MM.1S (cell line): ENCODE results near the gene RBFOX2.

Source experiments
- DNase-seq: peaks from one replicate; pipeline ENCODE4 v3.0.0-alpha.2; 2015
- H2AFZ ChIP-seq: fragments of 300-600 bp; sonication (generic); 2 replicates; pipeline ENCODE4 v1.6.0; 2016; ENCODE audit warnings: antibody characterized with exemption, low read length
- H3F3A ChIP-seq: fragments of 300-600 bp; sonication (generic); 2 replicates; pipeline ENCODE4 v1.6.1; 2016; ENCODE audit warnings: mild to moderate bottlenecking, antibody characterized with exemption, low read length, moderate library complexity, mixed read lengths; ENCODE audit not compliant: insufficient read depth
- H3K27ac ChIP-seq: fragments of 300-600 bp; sonication (generic); 2 replicates; pipeline ENCODE4 v1.5.1; 2016; ENCODE audit warnings: mild to moderate bottlenecking, low read length
- H3K27me3 ChIP-seq: fragments of 300-600 bp; sonication (generic); replicated peaks from 2 replicates; pipeline ENCODE4 v1.6.0; 2016; ENCODE audit warnings: low read length; ENCODE audit not compliant: insufficient read depth
- H3K36me3 ChIP-seq: fragments of 300-600 bp; sonication (generic); replicated peaks from 2 replicates; pipeline ENCODE4 v1.6.1; 2016; ENCODE audit warnings: mild to moderate bottlenecking, low read length, mixed read lengths; ENCODE audit not compliant: insufficient read depth
- H3K4me1 ChIP-seq: fragments of 300-600 bp; sonication (generic); 2 replicates; pipeline ENCODE4 v1.6.1; 2016; ENCODE audit warnings: low read length, mixed read lengths
- H3K4me2 ChIP-seq: fragments of 300-600 bp; sonication (generic); 2 replicates; pipeline ENCODE4 v1.6.0; 2016; ENCODE audit warnings: low read depth, low read length
- H3K4me3 ChIP-seq: fragments of 300-600 bp; sonication (generic); 2 replicates; pipeline ENCODE4 v1.5.1; 2016; ENCODE audit warnings: low read length, mixed read lengths
- H3K79me2 ChIP-seq: fragments of 300-600 bp; sonication (generic); 2 replicates; pipeline ENCODE4 v1.6.1; 2016; ENCODE audit warnings: mixed run types, low read length, mixed read lengths
- H3K9ac ChIP-seq: fragments of 300-600 bp; sonication (generic); 2 replicates; pipeline ENCODE4 v1.6.1; 2016; ENCODE audit warnings: low read length, mixed read lengths
- H3K9me2 ChIP-seq: fragments of 300-600 bp; sonication (generic); replicated peaks from 2 replicates; pipeline ENCODE4 v1.6.1; 2016; ENCODE audit warnings: mild to moderate bottlenecking, low read length, mixed read lengths; ENCODE audit not compliant: insufficient read depth
- H3K9me3 ChIP-seq: fragments of 300-600 bp; sonication (generic); replicated peaks from 2 replicates; pipeline ENCODE4 v1.6.1; 2016; ENCODE audit warnings: mild to moderate bottlenecking, low read length, mixed read lengths; ENCODE audit not compliant: insufficient read depth
- H4K20me1 ChIP-seq: fragments of 300-600 bp; sonication (generic); 2 replicates; pipeline ENCODE4 v1.6.1; 2016; ENCODE audit warnings: mild to moderate bottlenecking, low read length, moderate library complexity, mixed read lengths; ENCODE audit not compliant: insufficient read depth
- CTCF ChIP-seq: fragments of 300-600 bp; sonication (generic); IDR thresholded peaks from 2 replicates; pipeline ENCODE4 v1.5.1; 2016; ENCODE audit warnings: antibody characterized with exemption, low read length, mixed read lengths
- EZH2 ChIP-seq: fragments of 300-600 bp; sonication (generic); optimal IDR thresholded peaks from 2 replicates; pipeline ENCODE3; 2017; ENCODE audit warnings: low read depth, mild to moderate bottlenecking, antibody characterized with exemption, low read length, mixed read lengths
- EZH2phosphoT487 ChIP-seq: fragments of 300-600 bp; sonication (generic); IDR thresholded peaks from 2 replicates; pipeline ENCODE4 v1.6.1; 2018; ENCODE audit warnings: antibody characterized with exemption, low read length

RBFOX2 gene

GRCh38 chr22:35735542-35735941 is 293.1 kb downstream of the RBFOX2 start:
- H3K4me2 ChIP-seq: no peak overlapping the region
- TF ChIP-seq EZH2phosphoT487 (no peak), CTCF (no peak), EZH2 (no peak)
- no peaks in the 10 kb centered on the region for H3K9me2 ChIP-seq
- DNase-seq: no peak
- no peaks in the 10 kb centered on the region for H4K20me1 ChIP-seq
- H3K4me3 ChIP-seq: no peak overlapping the region
- no peak overlapping the region for H3K9ac ChIP-seq
- H3K79me2 ChIP-seq: no peaks in the 10 kb centered on the region
- no peak overlapping the region for H3K27ac ChIP-seq
- H3K9me3 ChIP-seq: no peaks in the 10 kb centered on the region
- H3F3A ChIP-seq: no peaks in the 10 kb centered on the region
- no peak overlapping the region for H2AFZ ChIP-seq
- no peaks in the 10 kb centered on the region for H3K27me3 ChIP-seq
- no peaks in the 10 kb centered on the region for H3K36me3 ChIP-seq
- H3K4me1 ChIP-seq: no peaks in the 10 kb centered on the region

GRCh38 chr22:35734517-35734827 is 294.2 kb downstream of the RBFOX2 start:
- no peaks in the 10 kb centered on the region for H3F3A ChIP-seq
- H3K4me1 ChIP-seq: no peaks in the 10 kb centered on the region
- no peaks in the 10 kb centered on the region for H4K20me1 ChIP-seq
- no peaks in the 10 kb centered on the region for H3K9me2 ChIP-seq
- H2AFZ ChIP-seq: no peak overlapping the region
- H3K79me2 ChIP-seq: no peaks in the 10 kb centered on the region
- H3K9ac ChIP-seq: no peak overlapping the region
- no peaks in the 10 kb centered on the region for H3K27me3 ChIP-seq
- H3K36me3 ChIP-seq: no peaks in the 10 kb centered on the region
- H3K4me2 ChIP-seq: no peak overlapping the region
- DNase-seq: no peak
- no peak overlapping the region for H3K27ac ChIP-seq
- TF ChIP-seq CTCF (no peak), EZH2phosphoT487 (no peak), EZH2 (no peak)
- H3K9me3 ChIP-seq: no peaks in the 10 kb centered on the region
- no peak overlapping the region for H3K4me3 ChIP-seq

- Histone ChIP-seq H3K79me2 (no peaks in the 10 kb centered on the region), H3K36me3 (no peaks in the 10 kb centered on the region), H4K20me1 (no peaks in the 10 kb centered on the region), H3K27me3 (no peaks in the 10 kb centered on the region), H3K4me2 (no peak overlapping the region), H3F3A (no peaks in the 10 kb centered on the region), H3K9me3 (no peaks in the 10 kb centered on the region), H3K4me3 (no peak overlapping the region), H3K4me1 (no peaks in the 10 kb centered on the region), H3K27ac (no peak overlapping the region), H3K9me2 (no peaks in the 10 kb centered on the region), H2AFZ (no peak overlapping the region), H3K9ac (no peak overlapping the region)
- no peak for DNase-seq
- no peak for TF ChIP-seq CTCF
- TF ChIP-seq EZH2: no peak
- TF ChIP-seq EZH2phosphoT487: no peak
These were observed 294.7 kb downstream of the RBFOX2 start for GRCh38 chr22:35733791-35734516.
